PC-3 (cell line): ENCODE results near the gene TRPM7. TPM values are rescaled to one million over a fixed set of nuclear protein-coding genes. Genes with fewer than 3 reads are reported as not detected.

Experiments
- ATAC-seq: fragments of 200-7000 bp; cut with Tn5 transposase; 2 replicates; pipeline ENCODE4 v1.9.1; 2020; ENCODE audit warnings: mild to moderate bottlenecking, moderate library complexity
- BruUV-seq: library from RNA; stranded (reverse); fragments of 400-500 nt; replicated peaks from 2 replicates; lab custom pipeline; 2021; lab: Mats Ljungman, UMichigan
- CTCF ChIA-PET: fragments of 300-600 bp; sonication (Branson Sonifier 250); formaldehyde crosslinking; loops from one replicate; lab custom pipeline; 2022; ENCODE audit warnings: antibody characterized with exemption; lab: Charles Lee
- POLR2A ChIA-PET: fragments of 300-600 bp; sonication (Branson Sonifier 250); formaldehyde crosslinking; loops from one replicate; lab custom pipeline; 2022; ENCODE audit warnings: antibody characterized with exemption; ENCODE audit not compliant: unreplicated experiment; lab: Charles Lee
- DNase-seq: peaks from one replicate; pipeline ENCODE4 v3.0.0-alpha.2; 2015
- H2AFZ ChIP-seq: fragments of 300-600 bp; sonication (generic); 2 replicates; pipeline ENCODE4 v1.6.0; 2016; ENCODE audit warnings: antibody characterized with exemption, low read length
- H3F3A ChIP-seq: fragments of 300-600 bp; sonication (generic); one replicate; pipeline ENCODE4 v1.6.0; 2017; ENCODE audit warnings: antibody characterized with exemption, low read length, control low read depth, mild to moderate bottlenecking; ENCODE audit not compliant: unreplicated experiment
- H3K27ac ChIP-seq: fragments of 300-600 bp; sonication (generic); 2 replicates; pipeline ENCODE4 v1.5.1; 2016; ENCODE audit warnings: mild to moderate bottlenecking, low read length
- H3K27me3 ChIP-seq: fragments of 300-600 bp; sonication (generic); 2 replicates; pipeline ENCODE4 v1.6.1; 2016; ENCODE audit warnings: low read length, mixed read lengths
- H3K36me3 ChIP-seq: fragments of 300-600 bp; sonication (generic); 2 replicates; pipeline ENCODE4 v1.6.1; 2016; ENCODE audit warnings: low read depth, mixed run types, low read length, mixed read lengths
- H3K4me1 ChIP-seq: fragments of 300-600 bp; sonication (generic); 2 replicates; pipeline ENCODE4 v1.5.1; 2016; ENCODE audit warnings: low read length; ENCODE audit not compliant: insufficient read depth
- H3K4me2 ChIP-seq: fragments of 300-600 bp; sonication (generic); 2 replicates; pipeline ENCODE4 v1.6.0; 2016; ENCODE audit warnings: low read length
- H3K4me3 ChIP-seq: fragments of 300-600 bp; sonication (generic); 2 replicates; pipeline ENCODE4 v1.5.1; 2016; ENCODE audit warnings: mild to moderate bottlenecking, low read length, mixed read lengths
- H3K79me2 ChIP-seq: fragments of 300-600 bp; sonication (generic); 2 replicates; pipeline ENCODE4 v1.6.1; 2017; ENCODE audit warnings: low read length, mixed read lengths
- H3K9ac ChIP-seq: fragments of 300-600 bp; sonication (generic); 2 replicates; pipeline ENCODE4 v1.6.0; 2016; ENCODE audit warnings: mild to moderate bottlenecking, low read length
- H3K9me2 ChIP-seq: fragments of 300-600 bp; sonication (generic); replicated peaks from 2 replicates; pipeline ENCODE4 v1.6.1; 2016; ENCODE audit warnings: mixed run types, low read length, mixed read lengths
- H3K9me3 ChIP-seq: fragments of 300-600 bp; sonication (generic); 2 replicates; pipeline ENCODE4 v1.6.1; 2016; ENCODE audit warnings: low read length, mixed read lengths
- H4K20me1 ChIP-seq: fragments of 300-600 bp; sonication (generic); 2 replicates; pipeline ENCODE4 v1.6.1; 2016; ENCODE audit warnings: low read length, mixed read lengths
- CTCF ChIP-seq: fragments of 300-600 bp; sonication (generic); conservative IDR thresholded peaks from 2 replicates; pipeline ENCODE4 v1.5.1; 2017; ENCODE audit warnings: antibody characterized with exemption, low read depth, mild to moderate bottlenecking, low read length
- EZH2 ChIP-seq: fragments of 300-600 bp; sonication (generic); IDR thresholded peaks from one replicate; pipeline ENCODE4 v1.6.1; 2017; ENCODE audit warnings: antibody characterized with exemption, mild to moderate bottlenecking, low read length; ENCODE audit not compliant: unreplicated experiment
- EZH2phosphoT487 ChIP-seq: fragments of 300-600 bp; sonication (generic); IDR thresholded peaks from 2 replicates; pipeline ENCODE4 v1.6.1; 2018; ENCODE audit warnings: mild to moderate bottlenecking, antibody characterized with exemption, low read length, borderline replicate concordance
- intact Hi-C: fragments of 100-400 bp; cut with micrococcal nuclease; formaldehyde crosslinking; loops from 2 replicates; pipeline ENCODE4 v1.9.0; 2023
- total RNA-seq: library from RNA; depleted of rRNA; stranded (reverse); fragments of >200 nt; gene quantifications from 2 replicates; pipeline ENCODE4 v1.2.3, GENCODE V29; 2014

The TRPM7 gene
- total RNA-seq, 1 experiment from 2014 or later = 13.3 TPM

DNA sequence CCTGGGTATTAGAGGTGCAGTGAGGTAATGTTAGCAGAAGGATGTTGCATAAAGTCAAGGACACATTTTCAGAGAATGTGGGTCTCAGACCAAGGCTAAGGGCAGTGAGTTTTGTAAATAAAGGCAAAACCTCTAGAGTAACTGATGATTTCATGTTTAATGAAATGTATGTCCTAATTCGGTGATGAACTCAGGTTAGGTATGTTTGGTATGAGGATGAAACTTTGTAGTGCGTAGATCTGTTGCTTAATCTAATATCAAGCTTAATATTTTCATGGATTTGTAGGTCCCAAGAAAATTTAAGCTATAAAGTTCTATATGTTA, 143.7 kb downstream of the TRPM7 start:
- Histone ChIP-seq H3K27me3 (no peaks in the 10 kb centered on the region), H3K27ac (no peak overlapping the region), H3K4me1 (no peaks in the 10 kb centered on the region), H3K9ac (no peak overlapping the region), H3F3A (no peaks in the 10 kb centered on the region), H3K4me3 (no peak overlapping the region), H3K36me3 (no peaks in the 10 kb centered on the region), H2AFZ (no peak overlapping the region), H3K9me2 (no peaks in the 10 kb centered on the region), H3K9me3 (no peaks in the 10 kb centered on the region), H3K4me2 (no peak overlapping the region), H3K79me2 (no peaks in the 10 kb centered on the region), H4K20me1 (no peaks in the 10 kb centered on the region)
- DNase-seq = no peak
- intact Hi-C loops = no loop called here
- ChIA-PET CTCF (no interaction called here), POLR2A (no interaction called here)
- TF ChIP-seq EZH2 = no peak
- TF ChIP-seq CTCF = no peak
- no peak for TF ChIP-seq EZH2phosphoT487
- no peak for ATAC-seq
- BruUV-seq = no TSS peak

- Histone ChIP-seq H4K20me1 (no peaks in the 10 kb centered on the region), H3K4me1 (no peaks in the 10 kb centered on the region), H3K9me3 (no peaks in the 10 kb centered on the region), H3K4me2 (no peak overlapping the region), H3K9me2 (no peaks in the 10 kb centered on the region), H3K9ac (no peak overlapping the region), H3K27me3 (no peaks in the 10 kb centered on the region; the same call in 1 of the 2 replicates), H3K79me2 (no peaks in the 10 kb centered on the region), H3K36me3 (no peaks in the 10 kb centered on the region), H3F3A (no peaks in the 10 kb centered on the region), H3K27ac (no peak overlapping the region), H3K4me3 (no peak overlapping the region), H2AFZ (no peak overlapping the region)
- TF ChIP-seq EZH2phosphoT487 = no peak
- TF ChIP-seq EZH2 = no peak
- TF ChIP-seq CTCF = no peak
- intact Hi-C loops = no loop called here
- DNase-seq (no peak), ATAC-seq (no peak)
- ChIA-PET POLR2A (no interaction called here), CTCF (no interaction called here)
- no TSS peak for BruUV-seq
Observed at GRCh38 chr15:50531766-50532165, 154.8 kb downstream of the TRPM7 start.

DNA sequence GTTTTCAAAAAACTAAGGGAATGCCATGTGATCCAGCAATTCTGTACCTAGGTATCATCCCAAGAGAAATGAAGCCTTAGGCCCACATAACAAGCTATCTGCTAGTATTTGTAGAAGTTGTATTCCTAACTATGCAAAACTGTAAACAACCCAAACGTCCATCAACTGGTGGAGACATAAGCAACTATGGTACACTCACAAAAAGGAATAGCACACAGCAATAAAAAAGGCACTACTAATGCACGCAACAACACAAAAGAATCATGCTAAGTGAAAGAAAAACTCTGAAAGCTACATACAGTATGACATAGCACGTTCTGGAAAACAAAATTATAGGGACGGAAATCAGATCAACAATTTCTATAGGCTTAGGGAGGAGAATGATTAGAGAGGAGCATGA, 155.4 kb downstream of the TRPM7 start:
- CTCF ChIA-PET = no interaction called here

More for the DNA sequence above, 155.4 kb downstream of the TRPM7 start:
- Histone ChIP-seq H2AFZ (no peak overlapping the region), H3K4me3 (no peak overlapping the region), H3K36me3 (no peaks in the 10 kb centered on the region), H3K4me1 (no peaks in the 10 kb centered on the region), H3K27ac (no peak overlapping the region), H3K9ac (no peak overlapping the region), H3K9me3 (no peaks in the 10 kb centered on the region), H3K79me2 (no peaks in the 10 kb centered on the region), H3F3A (no peaks in the 10 kb centered on the region), H3K9me2 (no peaks in the 10 kb centered on the region), H4K20me1 (no peaks in the 10 kb centered on the region), H3K4me2 (no peak overlapping the region), H3K27me3 (no peaks in the 10 kb centered on the region; the same call in 1 of the 2 replicates)
- intact Hi-C loops = no loop called here
- no TSS peak for BruUV-seq
- ATAC-seq = no peak
- POLR2A ChIA-PET = no interaction called here
- DNase-seq = no peak
- no peak for TF ChIP-seq EZH2
- TF ChIP-seq EZH2phosphoT487 = no peak
- TF ChIP-seq CTCF = no peak
